Nephron (organoid): ENCODE measurements around the gene MLH3.
"Not testable (repeated sequence)": the region's sequence is repeated elsewhere in the genome, so short reads cannot be mapped to it uniquely, and the experiment has no call there.

Experiments
- H3K27ac Mint-ChIP-seq, 3 experiments: 2 replicates each; pipeline ENCODE4 v1.8.0; 2020; ENCODE audit warnings: mixed read lengths in 3 of 3, mild to moderate bottlenecking in 2 of 3, moderate library complexity in 1 of 3
- H3K27me3 Mint-ChIP-seq: 2 replicates; pipeline ENCODE4 v1.8.0; 2021; ENCODE audit warnings: low read depth, mild to moderate bottlenecking, moderate library complexity, mixed read lengths
- H3K36me3 Mint-ChIP-seq: 2 replicates; pipeline ENCODE4 v1.8.0; 2020; ENCODE audit warnings: low read depth, mixed read lengths
- H3K4me1 Mint-ChIP-seq: 2 replicates; pipeline ENCODE4 v1.8.0; 2020; ENCODE audit warnings: mixed read lengths
- H3K4me3 Mint-ChIP-seq, 3 experiments: 2 replicates each; pipeline ENCODE4 v1.8.0; 2020; ENCODE audit warnings: mild to moderate bottlenecking in 3 of 3, mixed read lengths in 3 of 3, moderate library complexity in 2 of 3
- H3K9me3 Mint-ChIP-seq: 2 replicates; pipeline ENCODE4 v1.8.0; 2020; ENCODE audit warnings: mixed read lengths
- CTCF ChIP-seq, 3 experiments: fragments of 200-600 bp; sonication (generic); IDR thresholded peaks; one replicate each; pipeline ENCODE4 v1.5.0; 2021; ENCODE audit warnings: antibody characterized with exemption in 3 of 3; ENCODE audit not compliant: unreplicated experiment in 3 of 3

MLH3 gene

GRCh38 chr14:75003250-75004027 is 47.8 kb downstream of the MLH3 start:
- H3K4me3 Mint-ChIP-seq = peak overlapping the region; percentile 99 to 100 (median 99)
- peaks cover 7% of the 10 kb centered on the region for H3K9me3 Mint-ChIP-seq
- peak overlapping the region; percentile 83 to 98 (median 90) for H3K27ac Mint-ChIP-seq
- H3K4me1 Mint-ChIP-seq = peaks cover 35% of the 10 kb centered on the region
- H3K27me3 Mint-ChIP-seq = no peaks in the 10 kb centered on the region
- no peak for TF ChIP-seq CTCF (IDR thresholded peaks at IDR 0.05; ENCODE audit: unreplicated experiment in 3 of 3)
- peaks cover 36% of the 10 kb centered on the region for H3K36me3 Mint-ChIP-seq

- Mint-ChIP-seq H3K9me3 (peaks cover 7% of the 10 kb centered on the region), H3K36me3 (peaks cover 28% of the 10 kb centered on the region), H3K4me1 (peaks cover 35% of the 10 kb centered on the region), H3K4me3 (peak within 1 kb of the TSS; percentile 99 to 100 (median 99)), H3K27me3 (no peaks in the 10 kb centered on the region), H3K27ac (peak within 1 kb of the TSS; percentile 83 to 98 (median 90))
- TF ChIP-seq CTCF (IDR thresholded peaks at IDR 0.05; ENCODE audit: unreplicated experiment in 3 of 3) = peak; percentile 20 to 27 (median 27)
These were observed 48.6 kb downstream of the MLH3 start, which contains the start of gene EIF2B2 for GRCh38 chr14:75002392-75003249. EIF2B2 (plus strand) TSS chr14:75002921; CDS start chr14:75002991, 70 bp downstream.

- peak overlapping the region; percentile 99 to 100 (median 99) for H3K4me3 Mint-ChIP-seq
- H3K27me3 Mint-ChIP-seq = no peaks in the 10 kb centered on the region
- peak overlapping the region; percentile 83 to 98 (median 90) for H3K27ac Mint-ChIP-seq
- peaks cover 7% of the 10 kb centered on the region for H3K9me3 Mint-ChIP-seq
- H3K4me1 Mint-ChIP-seq = peaks cover 35% of the 10 kb centered on the region
- H3K36me3 Mint-ChIP-seq = peaks cover 20% of the 10 kb centered on the region
- TF ChIP-seq CTCF (IDR thresholded peaks at IDR 0.05; ENCODE audit: unreplicated experiment in 3 of 3) = no peak
These were observed 49.4 kb downstream of the MLH3 start for GRCh38 chr14:75001899-75002298.

- TF ChIP-seq CTCF (IDR thresholded peaks at IDR 0.05; ENCODE audit: unreplicated experiment in 3 of 3) = no peak
- H3K4me1 Mint-ChIP-seq = peaks cover 35% of the 10 kb centered on the region
- H3K4me3 Mint-ChIP-seq = peak overlapping the region in 2 of 3 experiments; percentile 17 to 30
- H3K27me3 Mint-ChIP-seq = no peaks in the 10 kb centered on the region
- H3K36me3 Mint-ChIP-seq = peaks cover 15% of the 10 kb centered on the region
- peak overlapping the region in 2 of 3 experiments; percentile 31 to 90 for H3K27ac Mint-ChIP-seq
- peaks cover 7% of the 10 kb centered on the region for H3K9me3 Mint-ChIP-seq
These were observed 50.0 kb downstream of the MLH3 start for GRCh38 chr14:75001261-75001660.

GRCh38 chr14:74995781-74996180 is 55.5 kb downstream of the MLH3 start:
- H3K4me1 Mint-ChIP-seq, H3K36me3 Mint-ChIP-seq, H3K9me3 Mint-ChIP-seq, H3K27me3 Mint-ChIP-seq, H3K4me3 Mint-ChIP-seq, H3K27ac Mint-ChIP-seq: not testable (repeated sequence)

GRCh38 chr14:74994182-74994581 is 57.1 kb downstream of the MLH3 start:
- not testable (repeated sequence) for H3K9me3 Mint-ChIP-seq, H3K4me3 Mint-ChIP-seq, H3K27ac Mint-ChIP-seq, H3K27me3 Mint-ChIP-seq, H3K4me1 Mint-ChIP-seq, H3K36me3 Mint-ChIP-seq
